DOHH2 (cell line): ENCODE results near the gene C17orf100.

Experiments
- EZH2phosphoT487 ChIP-seq: fragments of 200-600 bp; sonication (generic); IDR thresholded peaks from 2 replicates; pipeline ENCODE4 v1.6.1; 2017; ENCODE audit warnings: borderline replicate concordance, mild to moderate bottlenecking, antibody characterized with exemption, low read length, moderate library complexity, mixed read lengths
- TF ChIP-seq, protein P1 (sequence below): fragments of 200-600 bp; sonication (generic); IDR thresholded peaks from one replicate; pipeline ENCODE4 v1.5.1; 2014; ENCODE audit warnings: antibody characterized with exemption, mild to moderate bottlenecking, low read depth, low read length; ENCODE audit not compliant: poor library complexity, severe bottlenecking

DNA sequence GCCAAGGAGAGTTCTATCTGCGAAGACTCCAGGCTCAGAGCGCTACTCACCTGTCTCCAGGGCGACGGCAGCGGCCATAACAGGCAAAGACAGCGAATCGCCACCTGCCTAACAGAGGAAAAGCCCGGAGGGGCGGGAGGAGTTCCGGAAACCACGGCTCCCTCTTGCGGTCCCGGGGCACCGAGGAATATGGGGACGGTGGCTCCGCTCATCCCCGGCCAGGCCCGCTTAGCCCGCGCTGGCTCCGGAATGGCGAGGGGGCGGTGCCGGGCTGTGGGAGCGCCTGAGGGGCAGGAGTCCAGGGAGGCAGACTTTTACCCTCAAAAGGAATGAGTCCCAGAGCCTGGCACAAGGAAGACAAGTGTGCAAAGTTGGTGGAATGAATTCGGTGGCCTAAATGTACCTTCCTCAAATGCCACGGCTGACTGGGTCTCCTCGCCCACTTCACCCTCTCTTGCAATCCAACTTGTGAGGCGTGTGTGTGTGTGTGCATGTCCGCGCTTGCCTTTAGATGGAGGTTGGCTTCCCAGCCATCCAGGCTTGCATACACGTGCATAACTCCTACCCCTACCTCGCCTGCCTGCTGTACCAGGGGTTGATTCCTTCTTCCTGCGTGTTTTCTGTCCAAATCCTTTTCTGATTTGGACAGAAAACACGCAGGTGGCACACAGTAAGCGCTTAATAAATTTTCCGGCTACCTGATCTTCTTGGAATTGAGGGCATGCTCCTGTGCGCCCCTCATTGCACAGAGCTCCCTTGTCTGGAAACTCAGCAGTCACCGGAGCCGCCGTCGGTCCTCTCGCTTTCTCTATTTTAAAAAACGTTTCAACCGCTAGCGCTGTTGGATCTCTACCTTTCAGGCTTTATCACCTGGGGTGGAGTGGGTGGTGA, 3.5 kb downstream of the C17orf100 start:
- TF ChIP-seq, protein P1, sequence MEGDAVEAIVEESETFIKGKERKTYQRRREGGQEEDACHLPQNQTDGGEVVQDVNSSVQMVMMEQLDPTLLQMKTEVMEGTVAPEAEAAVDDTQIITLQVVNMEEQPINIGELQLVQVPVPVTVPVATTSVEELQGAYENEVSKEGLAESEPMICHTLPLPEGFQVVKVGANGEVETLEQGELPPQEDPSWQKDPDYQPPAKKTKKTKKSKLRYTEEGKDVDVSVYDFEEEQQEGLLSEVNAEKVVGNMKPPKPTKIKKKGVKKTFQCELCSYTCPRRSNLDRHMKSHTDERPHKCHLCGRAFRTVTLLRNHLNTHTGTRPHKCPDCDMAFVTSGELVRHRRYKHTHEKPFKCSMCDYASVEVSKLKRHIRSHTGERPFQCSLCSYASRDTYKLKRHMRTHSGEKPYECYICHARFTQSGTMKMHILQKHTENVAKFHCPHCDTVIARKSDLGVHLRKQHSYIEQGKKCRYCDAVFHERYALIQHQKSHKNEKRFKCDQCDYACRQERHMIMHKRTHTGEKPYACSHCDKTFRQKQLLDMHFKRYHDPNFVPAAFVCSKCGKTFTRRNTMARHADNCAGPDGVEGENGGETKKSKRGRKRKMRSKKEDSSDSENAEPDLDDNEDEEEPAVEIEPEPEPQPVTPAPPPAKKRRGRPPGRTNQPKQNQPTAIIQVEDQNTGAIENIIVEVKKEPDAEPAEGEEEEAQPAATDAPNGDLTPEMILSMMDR: no peak
- no peak for TF ChIP-seq EZH2phosphoT487
